ENCODE measurements around the gene OR6J1. TPM values are rescaled to one million over a fixed set of nuclear protein-coding genes. Genes with fewer than 3 reads are reported as not detected.

OR6J1 gene
- total RNA-seq, 2 experiments from 2014 or later: not detected

GRCh38 chr14:22587247-22587646 lies 56.9 kb downstream of the OR6J1 start:
- peak overlapping the region; percentile 98 for H3K27ac Mint-ChIP-seq
- no peak for DNase-seq
- H3K36me3 Mint-ChIP-seq (ENCODE audit: low read depth): peaks cover 40% of the 10 kb centered on the region
- CTCF ChIA-PET: interaction anchor here (1.3 to 12.1 kb wide), 8 partner anchors 9 to 243 kb away, joined by 3 to 162 read pairs (median 7); partner anchors contain the start of gene MRPL52
- no peaks in the 10 kb centered on the region for H3K27me3 Mint-ChIP-seq
- H3K9me3 Mint-ChIP-seq: no peaks in the 10 kb centered on the region
- POLR2A ChIA-PET: interaction anchor here (1.0 to 6.4 kb wide), 11 partner anchors 9 to 342 kb away, joined by 3 to 103 read pairs (median 36); partner anchors contain the start of genes ABHD4, LRP10, OXA1L and PRMT5
- peaks cover 74% of the 10 kb centered on the region for H3K4me1 Mint-ChIP-seq
- H3K4me3 Mint-ChIP-seq: peak overlapping the region; percentile 93

GRCh38 chr14:22583994-22584393 lies 60.2 kb downstream of the OR6J1 start:
- Mint-ChIP-seq H3K27ac (peak overlapping the region; percentile 16), H3K36me3 (ENCODE audit: low read depth) (peaks cover 50% of the 10 kb centered on the region), H3K9me3 (no peaks in the 10 kb centered on the region), H3K4me1 (peaks cover 71% of the 10 kb centered on the region), H3K4me3 (no peak overlapping the region), H3K27me3 (no peaks in the 10 kb centered on the region)
- no peak for DNase-seq
- ChIA-PET POLR2A (interaction anchor here (0.6 kb wide), 1 partner anchor 235 kb away, joined by 3 read pairs; no protein-coding TSS in a partner anchor), CTCF (interaction anchor here (12.1 kb wide), 1 partner anchor 12 kb away, joined by 162 read pairs; no protein-coding TSS in a partner anchor)

Other genes starting within 250 kb of the OR6J1 start
- gene DAD1, start 55.1 kb downstream of the OR6J1 start, total RNA-seq: 100 to 1,000 TPM; 160 to 167 TPM
- 10 to 100 TPM; 16.7 to 20.7 TPM for gene ABHD4, start 46.1 kb downstream of the OR6J1 start, total RNA-seq
- gene OXA1L, start 122.3 kb upstream of the OR6J1 start, total RNA-seq: 100 to 1,000 TPM; 118 to 122 TPM
- gene SLC7A7, start 171.1 kb upstream of the OR6J1 start, total RNA-seq: under 1 TPM; 0.38 to 0.60 TPM
- gene MRPL52, start 185.5 kb upstream of the OR6J1 start, total RNA-seq: 100 to 1,000 TPM; 108 to 119 TPM
- gene MMP14, start 192.2 kb upstream of the OR6J1 start, total RNA-seq: 1 to 10 TPM; 1.9 to 2.9 TPM
- gene LRP10, start 227.4 kb upstream of the OR6J1 start, total RNA-seq: 10 to 100 TPM; 88.5 to 98.6 TPM
- gene REM2, start 238.9 kb upstream of the OR6J1 start, total RNA-seq: 1 to 10 TPM in 1 of 2 experiments, under 1 TPM in 1; 0.98 to 1.2 TPM